IMR-90 (cell line): ENCODE measurements around the gene SETD3. TPM values are rescaled to one million over a fixed set of nuclear protein-coding genes. Genes with fewer than 3 reads are reported as not detected.

ENCODE experiments used
- ATAC-seq: fragments of 200-7000 bp; cut with Tn5 transposase; 2 replicates; pipeline ENCODE4 v1.9.1; 2020; ENCODE audit warnings: low read depth, mild to moderate bottlenecking, moderate library complexity
- BruUV-seq: library from RNA; stranded (reverse); fragments of 400-500 nt; replicated peaks from 2 replicates; lab custom pipeline; 2021; lab: Mats Ljungman, UMichigan
- CTCF ChIA-PET: fragments of 300-600 bp; formaldehyde crosslinking; extraction: SDS; loops from one replicate; lab custom pipeline; 2021; ENCODE audit warnings: antibody characterized with exemption; lab: Yijun Ruan, JAX
- POLR2A ChIA-PET: fragments of 300-600 bp; sonication (Branson Sonifier 250); formaldehyde crosslinking; loops from one replicate; lab custom pipeline; 2022; ENCODE audit warnings: antibody characterized with exemption; ENCODE audit not compliant: unreplicated experiment; lab: Charles Lee
- DNase-seq: peaks from one replicate; pipeline ENCODE4 v3.0.0; 2013
- H2AFZ ChIP-seq: replicated peaks from 2 replicates; pipeline ENCODE3; 2013; ENCODE audit warnings: low read length, mild to moderate bottlenecking; ENCODE audit not compliant: poor library complexity
- H2AK5ac ChIP-seq: 2 replicates; pipeline ENCODE4 v1.6.1; 2013; ENCODE audit warnings: low read depth, low read length, inconsistent platforms
- H2AK9ac ChIP-seq: replicated peaks from 2 replicates; pipeline ENCODE3; 2013; ENCODE audit warnings: mild to moderate bottlenecking, low read depth, low read length, moderate library complexity; ENCODE audit not compliant: poor library complexity
- H2BK120ac ChIP-seq: 2 replicates; pipeline ENCODE4 v1.6.1; 2013; ENCODE audit warnings: low read depth, low read length, inconsistent platforms
- H2BK15ac ChIP-seq: 3 replicates; pipeline ENCODE4 v1.6.1; 2013; ENCODE audit warnings: low read depth, low read length, inconsistent platforms
- H2BK20ac ChIP-seq: 2 replicates; pipeline ENCODE4 v1.6.1; 2013; ENCODE audit warnings: low read depth, mild to moderate bottlenecking, inconsistent platforms, low read length, moderate library complexity
- H2BK5ac ChIP-seq: 2 replicates; pipeline ENCODE4 v1.6.1; 2013; ENCODE audit warnings: mild to moderate bottlenecking, low read depth, low read length, inconsistent platforms; ENCODE audit not compliant: poor library complexity, severe bottlenecking
- H3K14ac ChIP-seq: replicated peaks from 2 replicates; pipeline ENCODE4 v1.6.1; 2013; ENCODE audit warnings: low read depth, low read length, inconsistent platforms
- H3K18ac ChIP-seq: 2 replicates; pipeline ENCODE4 v1.6.1; 2013; ENCODE audit warnings: low read depth, low read length, control low read depth
- H3K23ac ChIP-seq: 2 replicates; pipeline ENCODE4 v1.6.1; 2013; ENCODE audit warnings: low read depth, low read length, inconsistent platforms
- H3K27ac ChIP-seq: 2 replicates; pipeline ENCODE4 v1.5.1; 2013; ENCODE audit warnings: mild to moderate bottlenecking, control low read depth, low read length; ENCODE audit not compliant: insufficient read depth
- H3K27me3 ChIP-seq: 2 replicates; pipeline ENCODE4 v1.6.1; 2013; ENCODE audit warnings: low read length; ENCODE audit not compliant: control insufficient read depth, insufficient read depth
- H3K36me3 ChIP-seq: 2 replicates; pipeline ENCODE4 v1.6.1; 2013; ENCODE audit warnings: low read length, mixed read lengths; ENCODE audit not compliant: control insufficient read depth, insufficient read depth
- H3K4ac ChIP-seq: 2 replicates; pipeline ENCODE4 v1.6.1; 2013; ENCODE audit warnings: low read depth, low read length, inconsistent platforms
- H3K4me1 ChIP-seq: 2 replicates; pipeline ENCODE4 v1.6.1; 2013; ENCODE audit warnings: low read length, mixed read lengths; ENCODE audit not compliant: control insufficient read depth, insufficient read depth
- H3K4me2 ChIP-seq: 2 replicates; pipeline ENCODE4 v1.6.1; 2013; ENCODE audit warnings: low read depth, mild to moderate bottlenecking, control low read depth, low read length, moderate library complexity
- H3K4me3 ChIP-seq: 2 replicates; pipeline ENCODE4 v1.5.1; 2013; ENCODE audit warnings: low read depth, mild to moderate bottlenecking, control low read depth, low read length, moderate library complexity; ENCODE audit not compliant: insufficient read depth
- H3K56ac ChIP-seq: 2 replicates; pipeline ENCODE4 v1.6.1; 2013; ENCODE audit warnings: low read length, inconsistent platforms; ENCODE audit not compliant: insufficient read depth; ENCODE audit errors: extremely low read depth
- H3K79me1 ChIP-seq, 2 experiments: 2 replicates each; pipeline ENCODE4 v1.6.1; 2013; ENCODE audit warnings: low read length in 2 of 2, inconsistent platforms in 1 of 2, low read depth in 1 of 2
- H3K9ac ChIP-seq: 2 replicates; pipeline ENCODE4 v1.6.1; 2013; ENCODE audit warnings: low read depth, low read length, control low read depth
- H3K9me1 ChIP-seq: 2 replicates; pipeline ENCODE4 v1.6.1; 2013; ENCODE audit warnings: low read length, inconsistent platforms; ENCODE audit not compliant: insufficient read depth
- H3K9me3 ChIP-seq: 2 replicates; pipeline ENCODE4 v1.6.1; 2013; ENCODE audit warnings: low read length; ENCODE audit not compliant: control insufficient read depth, insufficient read depth
- H4K20me1 ChIP-seq: 2 replicates; pipeline ENCODE4 v1.6.1; 2013; ENCODE audit warnings: low read length, inconsistent platforms; ENCODE audit not compliant: insufficient read depth
- H4K5ac ChIP-seq: 2 replicates; pipeline ENCODE4 v1.6.1; 2013; ENCODE audit warnings: mild to moderate bottlenecking, low read depth, low read length, control low read depth
- H4K8ac ChIP-seq, 2 experiments: 2 replicates each; pipeline ENCODE4 v1.6.1; 2013; ENCODE audit warnings: low read depth in 2 of 2, low read length in 2 of 2, control low read depth in 1 of 2, inconsistent platforms in 1 of 2
- H4K91ac ChIP-seq: 2 replicates; pipeline ENCODE4 v1.6.1; 2013; ENCODE audit warnings: low read depth, low read length, inconsistent platforms; ENCODE audit not compliant: insufficient read depth
- BHLHE40 ChIP-seq: fragments of 150-350 bp; IDR thresholded peaks from 2 replicates; pipeline ENCODE4 v1.6.1; 2016; ENCODE audit warnings: mild to moderate bottlenecking, low read depth, low read length
- CEBPB ChIP-seq: IDR thresholded peaks from 2 replicates; pipeline ENCODE4 v1.6.1; 2012; ENCODE audit warnings: low read depth, low read length, improper control_type of control experiment
- FOS ChIP-seq: fragments of 150-350 bp; IDR thresholded peaks from 2 replicates; pipeline ENCODE4 v1.6.1; 2016; ENCODE audit warnings: low read depth, low read length
- MAFK ChIP-seq: IDR thresholded peaks from 2 replicates; pipeline ENCODE4 v1.6.1; 2012; ENCODE audit warnings: low read depth, low read length, improper control_type of control experiment
- MAZ ChIP-seq: IDR thresholded peaks from 2 replicates; pipeline ENCODE4 v1.6.1; 2012; ENCODE audit warnings: low read depth, mild to moderate bottlenecking, low read length, improper control_type of control experiment, moderate library complexity, borderline replicate concordance
- MXI1 ChIP-seq: IDR thresholded peaks from 2 replicates; pipeline ENCODE4 v1.6.1; 2012; ENCODE audit warnings: low read depth, mild to moderate bottlenecking, low read length, moderate library complexity, borderline replicate concordance
- NFE2L2 ChIP-seq: fragments of 150-350 bp; IDR thresholded peaks from 2 replicates; pipeline ENCODE4 v1.6.1; 2016; ENCODE audit warnings: low read depth, mild to moderate bottlenecking, low read length
- RAD21 ChIP-seq: IDR thresholded peaks from 2 replicates; pipeline ENCODE4 v1.6.1; 2012; ENCODE audit warnings: low read length, improper control_type of control experiment
- RCOR1 ChIP-seq: IDR thresholded peaks from 2 replicates; pipeline ENCODE4 v1.6.1; 2012; ENCODE audit warnings: mild to moderate bottlenecking, low read length, improper control_type of control experiment; ENCODE audit not compliant: insufficient replicate concordance
- SMC3 ChIP-seq: fragments of 150-350 bp; IDR thresholded peaks from 2 replicates; pipeline ENCODE4 v1.6.1; 2016; ENCODE audit warnings: low read depth, mild to moderate bottlenecking, antibody characterized with exemption, low read length, moderate library complexity
- WGBS, 2 experiments: methylation state at CpG; one replicate each; pipeline versions ENCODE4 v1.1.5 to v1.1.7; 2013; ENCODE audit warnings: missing lambda C conversion rate in 2 of 2; ENCODE audit not compliant: insufficient read length in 1 of 2; ENCODE audit errors: extremely low coverage in 2 of 2; 5-methylcytosine and 5-hydroxymethylcytosine counted together
- dilution Hi-C: fragments of 300-500 bp; cut with HindIII; formaldehyde crosslinking; loops from one replicate; pipeline ENCODE4 v1.14.3; 2018; ENCODE audit warnings: low sequenced_read_pairs; ENCODE audit not compliant: unreplicated experiment
- in situ Hi-C: fragments of 300-500 bp; cut with MboI; formaldehyde crosslinking; loops from 3 replicates; pipeline ENCODE4 v1.14.3; 2019; ENCODE audit warnings: low sequenced_read_pairs, inconsistent platforms, mixed read lengths
- intact Hi-C: fragments of 100-400 bp; cut with micrococcal nuclease; formaldehyde crosslinking; loops from 2 replicates; pipeline ENCODE4 v1.10.0; 2022
- polyA plus RNA-seq, 3 experiments: library from polyadenylated mRNA; depleted of rRNA; stranded (reverse); fragments of >200 nt; gene quantifications; 2 replicates each; pipeline ENCODE4 v1.2.3, GENCODE V29; 2012; ENCODE audit warnings: low replicate concordance in 1 of 3
- total RNA-seq: library from RNA; depleted of rRNA; stranded (reverse); fragments of >200 nt; gene quantifications from 2 replicates; pipeline ENCODE4 v1.2.3, GENCODE V29; 2012
- TF ChIP-seq, protein P1 (sequence below): conservative IDR thresholded peaks from 2 replicates; pipeline ENCODE4 v1.5.1; 2012; ENCODE audit warnings: mild to moderate bottlenecking, low read depth, low read length, improper control_type of control experiment

Gene SETD3
- total and polyA plus RNA-seq, 2 of the 4 experiments (the other 2 are of a cell fraction): 18.8 to 31.9 TPM

DNA sequence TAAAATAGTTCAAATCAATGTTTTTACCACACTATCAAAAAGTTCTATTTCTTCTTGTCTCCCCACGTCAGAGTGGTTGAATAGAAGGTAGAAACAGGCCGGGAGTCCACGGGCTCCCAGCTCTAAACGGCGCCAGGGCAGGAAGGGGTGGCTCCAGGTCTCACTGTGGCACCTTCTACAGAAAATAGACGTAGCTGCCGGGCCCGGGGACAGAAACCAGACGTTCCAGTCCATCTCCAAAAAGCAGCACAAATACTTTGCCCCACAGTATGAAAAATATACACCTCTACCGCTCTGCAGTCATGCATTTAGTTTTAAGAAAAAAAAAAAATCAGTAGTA lies 31.4 kb upstream of the SETD3 start:
- DNase-seq (no peak), ATAC-seq (no peak)
- Histone ChIP-seq H3K4me2 (no peak overlapping the region), H3K56ac (no peak overlapping the region), H3K9me3 (no peaks in the 10 kb centered on the region), H4K20me1 (peaks cover 36% of the 10 kb centered on the region), H3K4me3 (no peak overlapping the region), H3K36me3 (peaks cover 49% of the 10 kb centered on the region), H3K4ac (0 out of 2 replicates have a peak overlapping the region, but pooled peaks have one; percentile 43), H4K5ac (no peak overlapping the region; the same call in 1 of the 2 replicates), H4K8ac (peak overlapping the region; percentile 12 to 59; a peak in 2 of 4 replicates), H3K27me3 (no peaks in the 10 kb centered on the region), H3K4me1 (peaks cover 15% of the 10 kb centered on the region), H2BK120ac (no peak overlapping the region), H3K27ac (peak overlapping the region; percentile 89; the same call in 1 of the 2 replicates), H3K9ac (peak overlapping the region; percentile 40), H3K18ac (no peak overlapping the region; the same call in 1 of the 2 replicates), H4K91ac (no peak overlapping the region), H3K79me1 (peaks cover 10 to 53% of the 10 kb centered on the region in 2 experiments), H3K14ac (0 out of 2 replicates have a peak overlapping the region, but pooled peaks have one; percentile 43), H3K9me1 (peaks cover 4% of the 10 kb centered on the region; the same call in 1 of the 2 replicates), H2AK5ac (no peak overlapping the region), H2BK5ac (peak overlapping the region; percentile 21), H2AFZ (no peak overlapping the region), H2AK9ac (no peak overlapping the region), H2BK20ac (no peak overlapping the region), H3K23ac (no peak overlapping the region), H2BK15ac (no peak overlapping the region)
- in situ Hi-C loops: loop anchor here (5.0 kb wide), 1 partner anchor 370 kb away; no protein-coding TSS in a partner anchor
- dilution Hi-C loops: no loop called here
- intact Hi-C loops: no loop called here
- CTCF ChIA-PET: interaction anchor here (0.6 kb wide), 1 partner anchor 10 kb away, joined by 3 read pairs; no protein-coding TSS in a partner anchor
- 92% methylated on average over 4 of the region's 10 CpGs; no CpG with 5 or more reads in 1 of the 2 experiments for whole genome bisulfite sequencing, 2 experiments
- POLR2A ChIA-PET: no interaction called here
- no TSS peak for BruUV-seq
- TF ChIP-seq BHLHE40 (no peak), MAFK (no peak), NFE2L2 (no peak), MAZ (no peak), CEBPB (no peak), RAD21 (no peak), FOS (no peak), RCOR1 (no peak), SMC3 (no peak), MXI1 (no peak)
- TF ChIP-seq, protein P1, sequence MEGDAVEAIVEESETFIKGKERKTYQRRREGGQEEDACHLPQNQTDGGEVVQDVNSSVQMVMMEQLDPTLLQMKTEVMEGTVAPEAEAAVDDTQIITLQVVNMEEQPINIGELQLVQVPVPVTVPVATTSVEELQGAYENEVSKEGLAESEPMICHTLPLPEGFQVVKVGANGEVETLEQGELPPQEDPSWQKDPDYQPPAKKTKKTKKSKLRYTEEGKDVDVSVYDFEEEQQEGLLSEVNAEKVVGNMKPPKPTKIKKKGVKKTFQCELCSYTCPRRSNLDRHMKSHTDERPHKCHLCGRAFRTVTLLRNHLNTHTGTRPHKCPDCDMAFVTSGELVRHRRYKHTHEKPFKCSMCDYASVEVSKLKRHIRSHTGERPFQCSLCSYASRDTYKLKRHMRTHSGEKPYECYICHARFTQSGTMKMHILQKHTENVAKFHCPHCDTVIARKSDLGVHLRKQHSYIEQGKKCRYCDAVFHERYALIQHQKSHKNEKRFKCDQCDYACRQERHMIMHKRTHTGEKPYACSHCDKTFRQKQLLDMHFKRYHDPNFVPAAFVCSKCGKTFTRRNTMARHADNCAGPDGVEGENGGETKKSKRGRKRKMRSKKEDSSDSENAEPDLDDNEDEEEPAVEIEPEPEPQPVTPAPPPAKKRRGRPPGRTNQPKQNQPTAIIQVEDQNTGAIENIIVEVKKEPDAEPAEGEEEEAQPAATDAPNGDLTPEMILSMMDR: no peak
